Transverse colon (tissue), 3 donors: ENCODE measurements around the gene MYO7A.

Experiments used
- CTCF ChIP-seq, 5 experiments: fragments of 200-600 bp in 3 of 5; fragments of 450-650 bp in 2 of 5; sonication (generic) in 3 of 5; IDR thresholded peaks; 1 replicate in 2 of 5; 2 replicates in 3 of 5; pipeline ENCODE4 v1.5.1; 2016 to 2017; ENCODE audit warnings: antibody characterized with exemption in 5 of 5, inconsistent platforms in 3 of 5, mild to moderate bottlenecking in 2 of 5, moderate library complexity in 1 of 5
- POLR2A ChIP-seq: fragments of 450-650 bp; IDR thresholded peaks from one replicate; pipeline ENCODE4 v1.6.1; 2016; ENCODE audit warnings: antibody characterized with exemption, mild to moderate bottlenecking, moderate library complexity

- TF ChIP-seq CTCF (IDR thresholded peaks at IDR 0.05): no peak
- TF ChIP-seq POLR2A: no peak
Observed at GRCh38 chr11:77109236-77110019, 18.6 kb upstream of the MYO7A start.
